WERI-Rb-1 (cell line): ENCODE results near the gene MILR1.
A peak's percentile ranks its signal among the peaks of the same experiment; 100 is the strongest.
"Not testable (repeated sequence)": the region's sequence is repeated elsewhere in the genome, so short reads cannot be mapped to it uniquely, and the experiment has no call there.

Experiments
- DNase-seq: peaks from one replicate; pipeline ENCODE4 v3.0.0-alpha.2; 2020
- H3K27ac ChIP-seq: fragments of 250-450 bp; sonication (Bioruptor Pico); 2 replicates; pipeline ENCODE4 v1.5.1; 2020; ENCODE audit warnings: mild to moderate bottlenecking, moderate library complexity
- H3K27me3 ChIP-seq: fragments of 250-450 bp; sonication (Bioruptor Pico); 2 replicates; pipeline ENCODE4 v1.5.1; 2021; ENCODE audit warnings: mild to moderate bottlenecking, low read depth, moderate library complexity; ENCODE audit not compliant: insufficient read depth, severe bottlenecking
- H3K36me3 ChIP-seq: fragments of 250-450 bp; sonication (Bioruptor Pico); 2 replicates; pipeline ENCODE4 v1.5.1; 2020; ENCODE audit warnings: mild to moderate bottlenecking, moderate library complexity
- H3K4me3 ChIP-seq: 2 replicates; pipeline ENCODE4 v1.5.1; 2011; ENCODE audit warnings: low read depth, mild to moderate bottlenecking, control low read depth, low read length
- H3K9me3 ChIP-seq: fragments of 250-450 bp; sonication (Bioruptor Pico); 2 replicates; pipeline ENCODE4 v1.5.1; 2021; ENCODE audit warnings: mild to moderate bottlenecking, moderate library complexity; ENCODE audit not compliant: severe bottlenecking
- TF ChIP-seq, protein P1 (sequence below): IDR thresholded peaks from 2 replicates; pipeline ENCODE4 v1.5.1; 2011; ENCODE audit warnings: low read depth, mild to moderate bottlenecking, control low read depth, inconsistent platforms, low read length

Gene MILR1

GRCh38 chr17:64412944-64413381, 36.0 kb upstream of the MILR1 start:
- Histone ChIP-seq H3K27ac (no peak overlapping the region), H3K36me3 (no peaks in the 10 kb centered on the region), H3K9me3 (no peaks in the 10 kb centered on the region), H3K4me3 (no peak overlapping the region), H3K27me3 (no peaks in the 10 kb centered on the region)
- TF ChIP-seq, protein P1, sequence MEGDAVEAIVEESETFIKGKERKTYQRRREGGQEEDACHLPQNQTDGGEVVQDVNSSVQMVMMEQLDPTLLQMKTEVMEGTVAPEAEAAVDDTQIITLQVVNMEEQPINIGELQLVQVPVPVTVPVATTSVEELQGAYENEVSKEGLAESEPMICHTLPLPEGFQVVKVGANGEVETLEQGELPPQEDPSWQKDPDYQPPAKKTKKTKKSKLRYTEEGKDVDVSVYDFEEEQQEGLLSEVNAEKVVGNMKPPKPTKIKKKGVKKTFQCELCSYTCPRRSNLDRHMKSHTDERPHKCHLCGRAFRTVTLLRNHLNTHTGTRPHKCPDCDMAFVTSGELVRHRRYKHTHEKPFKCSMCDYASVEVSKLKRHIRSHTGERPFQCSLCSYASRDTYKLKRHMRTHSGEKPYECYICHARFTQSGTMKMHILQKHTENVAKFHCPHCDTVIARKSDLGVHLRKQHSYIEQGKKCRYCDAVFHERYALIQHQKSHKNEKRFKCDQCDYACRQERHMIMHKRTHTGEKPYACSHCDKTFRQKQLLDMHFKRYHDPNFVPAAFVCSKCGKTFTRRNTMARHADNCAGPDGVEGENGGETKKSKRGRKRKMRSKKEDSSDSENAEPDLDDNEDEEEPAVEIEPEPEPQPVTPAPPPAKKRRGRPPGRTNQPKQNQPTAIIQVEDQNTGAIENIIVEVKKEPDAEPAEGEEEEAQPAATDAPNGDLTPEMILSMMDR: no peak
- DNase-seq: no peak

DNA sequence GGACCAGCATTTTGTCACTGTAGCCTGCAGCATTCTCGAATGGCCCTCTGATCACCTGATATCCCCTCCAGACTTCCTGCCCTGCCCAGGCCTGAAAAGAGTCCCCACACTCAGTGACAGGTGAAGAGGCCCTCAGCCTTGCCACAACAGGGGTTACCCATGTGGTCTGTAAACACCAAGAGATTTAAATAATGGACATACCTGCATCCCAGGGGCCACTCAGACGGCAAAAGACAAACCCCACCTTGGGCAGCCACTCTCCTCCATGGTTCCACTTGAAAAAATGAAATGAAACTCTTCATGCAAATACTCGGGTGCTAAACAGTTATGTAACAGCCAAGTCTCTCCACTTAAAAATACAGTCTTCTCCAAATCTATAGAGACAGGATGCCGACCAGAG, 35.4 kb upstream of the MILR1 start:
- Histone ChIP-seq H3K9me3 (no peaks in the 10 kb centered on the region), H3K36me3 (no peaks in the 10 kb centered on the region), H3K4me3 (no peak overlapping the region), H3K27me3 (no peaks in the 10 kb centered on the region), H3K27ac (no peak overlapping the region)
- TF ChIP-seq, protein P1: no peak
- no peak for DNase-seq

DNA sequence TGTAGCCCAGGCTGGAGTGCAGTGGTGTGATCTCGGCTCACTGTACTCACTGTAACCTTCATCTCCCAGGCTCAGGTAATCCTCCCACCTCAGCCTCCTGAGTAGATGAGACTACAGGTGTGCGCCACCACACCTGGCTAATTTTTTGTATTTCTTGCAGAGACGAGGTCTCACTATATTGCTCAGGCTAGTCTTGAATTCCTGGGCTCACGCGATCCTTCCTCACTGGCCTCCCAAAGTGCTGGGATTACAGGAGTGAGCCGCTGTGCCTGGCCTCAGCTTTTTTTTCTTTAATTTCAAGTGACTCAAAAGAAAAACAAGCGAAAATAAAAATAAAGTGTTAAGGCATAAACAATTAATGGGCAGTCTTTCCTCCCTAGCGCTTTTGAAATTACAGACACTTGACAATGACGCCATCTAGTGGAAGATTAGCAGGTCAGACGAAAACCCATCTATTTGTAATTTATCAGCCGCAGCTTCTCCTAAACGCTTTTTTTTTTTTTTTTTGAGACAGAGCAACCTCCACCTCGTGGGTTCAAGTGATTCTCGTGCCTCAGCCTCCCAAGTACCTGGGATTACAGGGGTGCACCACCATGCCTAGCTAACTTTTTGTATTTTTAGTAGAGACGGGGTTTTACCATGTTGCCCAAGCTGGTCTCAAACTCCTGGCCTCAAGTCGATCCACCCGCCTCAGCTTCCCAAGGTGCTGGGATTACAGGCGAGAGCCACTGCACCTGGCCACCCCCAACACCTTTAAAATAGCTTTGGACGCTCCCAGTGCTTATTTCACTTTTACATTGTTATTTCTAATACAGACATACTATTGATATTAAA, 30.2 kb upstream of the MILR1 start:
- no peak for DNase-seq
- Histone ChIP-seq H3K27me3 (no peaks in the 10 kb centered on the region), H3K27ac (no peak overlapping the region), H3K36me3 (no peaks in the 10 kb centered on the region), H3K9me3 (no peaks in the 10 kb centered on the region), H3K4me3 (no peak overlapping the region)
- TF ChIP-seq, protein P1: peak; percentile 67

- Histone ChIP-seq H3K4me3 (no peak overlapping the region), H3K36me3 (no peaks in the 10 kb centered on the region), H3K9me3 (no peaks in the 10 kb centered on the region), H3K27ac (no peak overlapping the region), H3K27me3 (no peaks in the 10 kb centered on the region)
- peak; percentile 29 for DNase-seq
- TF ChIP-seq, protein P1: peak; percentile 84
Observed at GRCh38 chr17:64420143-64420670, 28.7 kb upstream of the MILR1 start.

DNA sequence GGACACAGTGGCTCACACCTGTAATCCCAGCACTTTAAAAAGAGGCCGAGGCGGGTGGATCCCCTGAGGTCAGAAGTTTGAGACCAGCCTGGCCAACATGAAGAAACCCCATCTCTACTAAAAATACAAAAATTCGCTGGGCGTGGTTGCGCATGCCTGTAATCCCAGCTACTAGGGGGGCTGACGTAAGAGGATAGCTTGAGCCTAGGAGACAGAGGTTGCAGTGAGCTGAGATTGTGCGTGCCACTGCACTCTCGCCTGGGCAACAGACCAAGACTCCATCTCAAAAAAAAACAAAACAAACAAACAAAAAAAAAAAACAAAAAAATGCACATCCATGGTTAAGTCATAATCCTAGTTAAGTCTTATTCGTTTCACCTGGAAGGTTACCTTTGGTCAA, 26.8 kb upstream of the MILR1 start:
- H3K4me3 ChIP-seq, DNase-seq, H3K27ac ChIP-seq, H3K27me3 ChIP-seq, H3K36me3 ChIP-seq, H3K9me3 ChIP-seq: not testable (repeated sequence)

- Histone ChIP-seq H3K9me3 (no peaks in the 10 kb centered on the region), H3K4me3 (no peak overlapping the region), H3K27me3 (no peaks in the 10 kb centered on the region), H3K36me3 (no peaks in the 10 kb centered on the region), H3K27ac (no peak overlapping the region)
- TF ChIP-seq, protein P1: no peak
- no peak for DNase-seq
Observed at GRCh38 chr17:64423881-64424280, 25.0 kb upstream of the MILR1 start.
